GM18520 (cell line): Measurements from ENCODE around the gene COA5.

Experiments
- ATAC-seq: cut with Tn5 transposase; IDR thresholded peaks from one replicate; pipeline ENCODE4 v1.9.1; 2021; ENCODE audit not compliant: unreplicated experiment

COA5 gene

DNA sequence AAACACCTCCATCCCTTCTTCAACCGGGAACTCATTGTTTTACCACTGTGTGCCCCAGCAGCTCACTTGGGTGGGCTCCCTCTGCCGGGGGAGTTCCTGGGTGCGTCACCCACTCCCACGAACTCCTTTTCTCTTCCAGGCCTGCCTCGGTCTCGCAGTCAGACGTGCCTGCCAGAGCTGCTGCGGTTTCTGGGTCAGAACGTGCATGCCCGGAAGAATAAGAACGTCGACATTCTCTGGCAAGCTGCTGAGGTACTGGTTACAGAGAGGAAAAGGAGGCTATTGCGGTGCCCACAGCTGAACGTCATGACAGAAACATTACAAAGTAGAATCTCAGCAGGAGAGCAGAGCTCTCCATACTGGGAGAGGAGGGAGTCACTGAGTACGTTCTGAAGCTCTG, 35.6 kb downstream of the COA5 start:
- ATAC-seq, result no peak

GRCh38 chr2:98572211-98572610, 36.1 kb downstream of the COA5 start:
- no peak for ATAC-seq

DNA sequence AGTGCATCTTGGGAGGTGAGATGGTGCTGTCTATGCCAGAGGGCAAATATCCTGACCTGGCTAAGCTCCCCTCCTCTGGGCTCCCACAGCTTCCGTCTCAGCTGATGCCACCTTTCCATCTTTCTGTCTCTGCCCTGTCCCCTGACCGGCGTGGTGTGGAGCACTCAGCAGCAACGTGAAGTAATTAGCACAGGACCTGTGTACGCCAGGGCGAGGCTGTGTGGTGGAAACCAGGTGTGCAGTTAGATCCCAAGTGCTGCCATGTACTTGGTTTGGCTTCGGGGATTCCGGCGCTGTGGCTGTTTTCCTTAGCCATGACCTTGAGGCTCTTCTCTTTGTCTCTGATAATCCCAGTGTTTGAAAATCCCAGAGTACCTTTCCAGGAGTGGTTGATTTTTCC, 36.5 kb downstream of the COA5 start:
- no peak for ATAC-seq

DNA sequence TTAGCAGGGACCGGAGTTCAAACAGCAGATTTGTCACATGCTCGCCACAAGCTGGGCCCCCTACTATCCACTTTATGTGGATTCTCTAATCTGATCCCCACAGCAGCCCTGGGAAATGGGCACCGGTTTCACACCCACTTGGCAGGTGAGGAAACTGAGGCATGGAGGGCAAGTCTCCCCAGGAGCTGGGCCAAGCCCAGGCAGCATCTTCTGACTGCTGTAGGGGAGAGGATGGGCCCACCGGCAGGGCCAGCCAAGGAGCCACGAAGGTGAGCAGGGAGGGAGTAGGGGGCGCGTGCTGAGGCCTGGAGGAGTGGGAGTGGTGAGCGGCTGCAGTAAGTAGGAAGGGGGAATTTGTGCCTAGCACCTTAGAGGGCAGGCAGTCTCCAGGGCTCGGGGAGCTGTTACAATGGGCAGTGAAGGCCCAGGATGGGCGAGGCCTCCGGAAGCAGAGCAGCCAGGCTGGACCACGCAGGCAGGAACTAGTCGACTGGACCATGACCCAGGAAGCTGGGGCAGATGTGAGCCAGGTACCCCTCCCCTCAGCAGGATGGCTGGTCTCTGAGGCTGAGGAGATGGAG, 37.1 kb downstream of the COA5 start:
- no peak for ATAC-seq

DNA sequence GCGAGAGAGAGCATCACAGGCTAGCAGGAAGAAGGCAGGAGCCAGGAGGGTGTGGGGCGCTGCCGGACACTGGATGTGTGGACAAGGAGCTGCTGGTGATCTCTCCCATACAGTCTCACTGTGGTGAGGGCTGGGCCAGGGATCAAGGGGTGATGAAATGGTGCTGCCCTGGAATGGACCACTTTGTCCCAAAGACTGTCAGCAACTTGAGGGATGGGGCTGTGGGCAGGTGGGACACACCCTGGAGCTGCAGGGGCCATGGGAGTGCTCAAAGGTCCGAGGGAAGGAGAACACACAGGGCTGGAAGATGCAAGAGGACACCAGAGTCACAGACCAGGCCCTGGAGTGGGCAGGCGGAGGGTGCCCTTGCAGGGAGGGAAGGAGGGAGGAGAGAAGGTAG, 38.0 kb downstream of the COA5 start:
- ATAC-seq, result no peak

DNA sequence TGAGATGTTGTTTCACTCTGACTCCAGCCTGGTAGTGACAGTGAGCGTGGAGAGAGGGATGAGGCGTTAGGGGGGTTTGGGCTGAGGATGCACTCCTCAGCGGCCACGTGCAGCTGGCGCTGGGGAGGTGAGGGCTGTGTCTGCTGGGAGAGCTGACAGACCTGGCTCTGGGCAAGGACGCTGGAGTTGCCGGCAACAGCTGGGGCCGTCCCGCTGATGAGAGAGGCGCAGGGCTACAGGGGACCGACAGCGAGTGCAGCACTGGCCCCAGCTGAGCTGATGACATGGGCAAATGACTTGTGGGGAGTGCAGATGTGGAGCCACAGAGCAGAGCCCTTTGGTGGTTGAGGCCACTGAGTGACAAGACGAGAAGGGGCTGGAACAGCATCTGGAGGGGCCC, 38.4 kb downstream of the COA5 start:
- no peak for ATAC-seq

DNA sequence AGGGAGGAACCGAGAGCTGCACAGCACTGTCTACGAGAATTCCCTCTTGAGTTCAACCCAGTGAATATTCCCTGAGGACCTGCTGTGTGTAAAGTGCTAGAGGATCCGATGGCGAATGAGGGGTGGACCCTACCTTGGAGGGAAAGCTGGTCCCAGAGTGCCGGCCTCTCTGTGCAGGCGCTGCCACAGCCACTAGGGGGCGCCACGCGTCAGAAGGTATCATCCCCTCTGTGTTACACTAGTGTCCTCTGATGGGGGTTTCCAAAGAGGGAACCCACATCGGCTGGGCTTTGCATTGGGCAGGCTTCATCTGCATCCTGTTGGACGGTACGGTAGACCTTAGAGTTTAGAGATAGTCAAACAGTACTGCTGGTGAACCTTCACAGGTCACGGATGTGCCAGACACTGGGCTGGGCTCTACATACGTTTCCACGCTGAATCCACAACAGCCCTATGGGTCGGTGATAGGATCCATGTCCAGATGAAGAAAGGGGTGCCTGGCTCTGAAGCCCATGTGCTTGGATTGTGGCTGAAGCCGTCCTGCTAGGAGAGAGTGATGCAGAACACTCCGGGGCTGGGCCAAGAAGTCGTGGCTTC, 39.0 kb downstream of the COA5 start:
- ATAC-seq, result no peak

- no peak for ATAC-seq
Observed at GRCh38 chr2:98568161-98568956, 40.0 kb downstream of the COA5 start.

DNA sequence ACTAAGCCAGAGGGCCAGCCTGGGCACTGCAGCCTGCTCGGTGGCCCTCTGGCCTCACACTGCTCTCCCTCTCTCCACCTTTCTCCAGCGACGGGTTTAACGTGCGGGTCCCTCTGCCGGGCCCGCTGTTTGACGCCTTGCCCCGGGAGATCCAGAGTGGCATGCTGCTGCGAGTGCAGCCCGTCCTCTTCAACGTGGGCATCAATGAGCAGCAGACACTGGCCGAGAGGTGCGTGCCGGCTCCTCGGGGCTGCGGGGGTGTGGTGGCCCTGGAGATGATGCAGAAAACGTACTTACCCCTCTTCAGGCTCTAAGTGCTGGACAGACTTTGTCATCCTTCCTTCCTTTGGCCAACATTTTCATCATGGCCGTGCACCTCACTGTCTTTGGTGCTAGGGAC, 42.4 kb downstream of the COA5 start:
- no peak for ATAC-seq

- no peak for ATAC-seq
Observed at GRCh38 chr2:98565286-98565860, 42.9 kb downstream of the COA5 start.

- no peak for ATAC-seq
Observed at GRCh38 chr2:98564541-98565132, 43.7 kb downstream of the COA5 start.

GRCh38 chr2:98563394-98563793, 44.9 kb downstream of the COA5 start:
- no peak for ATAC-seq

GRCh38 chr2:98561902-98562695, 46.2 kb downstream of the COA5 start:
- ATAC-seq, result no peak

DNA sequence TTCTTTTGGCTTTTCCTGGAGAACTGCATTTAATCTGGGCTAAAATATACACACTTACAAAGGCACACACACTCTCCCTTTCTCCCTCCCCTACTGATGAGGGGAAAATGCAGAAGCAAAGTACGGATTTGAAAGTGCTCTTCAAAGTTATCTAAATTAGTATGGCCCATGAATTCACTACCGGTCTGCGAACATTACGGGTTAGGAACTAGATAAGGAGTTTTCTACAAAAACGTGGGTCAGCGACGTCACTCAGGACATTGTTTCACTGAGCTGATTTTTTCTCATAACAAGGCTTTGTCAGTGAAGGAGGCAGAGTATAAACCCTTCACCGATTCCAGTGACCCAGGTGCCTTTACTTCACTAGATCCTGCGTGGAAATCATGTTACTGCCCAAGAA, 47.3 kb downstream of the COA5 start:
- no peak for ATAC-seq

DNA sequence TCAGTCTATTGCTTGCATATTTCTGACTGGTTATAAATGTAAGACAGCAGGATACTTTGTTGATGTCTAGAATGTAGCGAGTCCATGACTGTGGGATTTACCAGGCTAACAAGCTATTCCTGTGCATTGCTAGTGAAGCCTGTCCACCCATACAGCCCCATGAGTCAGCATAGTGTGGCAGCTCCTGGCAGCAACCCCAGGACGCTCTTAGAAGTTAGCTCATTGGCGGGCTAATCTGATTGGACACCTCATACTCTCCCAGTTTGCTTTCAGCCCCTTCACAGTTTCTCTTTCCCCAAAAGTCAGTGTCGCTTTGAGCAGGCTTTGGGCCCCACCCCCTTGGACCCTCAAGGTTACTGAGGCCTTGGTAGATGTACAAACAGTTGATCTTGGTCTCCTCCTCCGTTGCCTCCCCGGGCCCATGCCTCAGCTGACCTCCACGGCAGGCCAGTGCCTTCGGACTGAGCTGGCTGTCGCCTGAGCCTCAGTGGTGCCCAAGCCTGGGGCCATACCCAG, 48.0 kb downstream of the COA5 start:
- ATAC-seq, result no peak

GRCh38 chr2:98559581-98559980, 48.7 kb downstream of the COA5 start:
- ATAC-seq, result no peak

- ATAC-seq, result no peak
Observed at GRCh38 chr2:98558852-98559530, 49.3 kb downstream of the COA5 start.

- no peak for ATAC-seq
Observed at GRCh38 chr2:98556344-98557033, 51.8 kb downstream of the COA5 start.

DNA sequence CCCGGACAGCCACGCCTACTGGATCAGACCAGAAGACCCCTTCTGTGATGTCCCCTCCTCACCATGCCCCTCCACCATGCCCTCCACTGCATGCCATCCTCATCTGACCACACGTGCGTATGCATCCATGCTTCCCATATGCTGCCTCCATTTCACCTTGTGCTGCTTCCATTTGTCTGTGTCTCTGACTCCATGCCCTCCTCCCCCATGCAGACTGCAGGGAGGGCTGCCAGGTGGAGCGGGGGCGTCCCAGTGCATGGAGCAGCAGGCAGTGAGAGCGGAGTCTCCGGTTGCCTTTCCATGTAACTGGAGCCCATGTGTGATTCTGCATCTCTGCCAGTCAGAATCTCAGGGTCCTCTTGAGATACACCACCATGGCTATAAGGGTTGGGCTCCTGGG, 52.6 kb downstream of the COA5 start:
- no peak for ATAC-seq
